Umbilical cord (tissue), 2 donors: ENCODE measurements around the gene PCDHGA1. TPM values are rescaled to one million over a fixed set of nuclear protein-coding genes. Genes with fewer than 3 reads are reported as not detected.
"Not testable (repeated sequence)": the region's sequence is repeated elsewhere in the genome, so short reads cannot be mapped to it uniquely, and the experiment has no call there.

Source experiments
- DNase-seq: peaks from one replicate; pipeline ENCODE4 v3.0.0-alpha.2; 2015; ENCODE audit warnings: low spot score
- total RNA-seq: library from RNA; depleted of rRNA; stranded (reverse); fragments of >200 nt; gene quantifications from one replicate; pipeline ENCODE4 v1.2.3, GENCODE V29; 2014; ENCODE audit warnings: low replicate concordance; ENCODE audit not compliant: insufficient read depth

The PCDHGA1 gene
- 0.96 TPM for total RNA-seq

DNA sequence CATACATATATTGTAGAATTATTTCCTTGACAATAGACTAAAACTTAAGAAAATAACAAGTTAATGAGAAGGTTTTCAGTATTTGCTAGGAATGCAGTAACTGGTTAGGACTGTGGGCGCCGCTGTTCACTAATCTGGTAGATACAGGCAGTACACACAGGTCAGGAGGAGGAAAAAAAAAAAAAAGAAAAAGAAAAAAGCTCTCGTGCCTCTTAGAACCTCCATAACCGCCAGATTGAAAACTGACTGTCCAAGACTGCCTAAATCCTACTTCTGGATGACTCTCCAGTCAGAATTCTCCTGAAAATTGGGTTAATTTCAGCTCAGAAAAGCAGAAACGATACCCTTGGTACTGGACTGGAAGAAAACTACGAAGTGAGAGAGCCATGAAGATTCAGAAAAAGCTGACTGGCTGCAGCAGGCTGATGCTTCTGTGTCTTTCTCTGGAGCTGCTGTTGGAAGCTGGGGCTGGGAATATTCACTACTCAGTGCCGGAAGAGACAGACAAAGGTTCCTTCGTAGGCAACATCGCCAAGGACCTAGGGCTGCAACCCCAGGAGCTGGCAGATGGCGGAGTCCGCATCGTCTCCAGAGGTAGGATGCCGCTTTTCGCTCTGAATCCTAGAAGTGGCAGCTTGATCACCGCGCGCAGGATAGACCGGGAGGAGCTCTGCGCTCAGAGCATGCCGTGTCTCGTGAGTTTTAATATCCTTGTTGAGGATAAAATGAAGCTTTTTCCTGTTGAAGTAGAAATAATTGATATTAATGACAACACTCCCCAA lies at the start of gene PCDHGA1:
Gene PCDHGA1, plus strand, starts transcription at position 216 of the 782 bp plus-strand sequence.
- DNase-seq = no peak

DNA sequence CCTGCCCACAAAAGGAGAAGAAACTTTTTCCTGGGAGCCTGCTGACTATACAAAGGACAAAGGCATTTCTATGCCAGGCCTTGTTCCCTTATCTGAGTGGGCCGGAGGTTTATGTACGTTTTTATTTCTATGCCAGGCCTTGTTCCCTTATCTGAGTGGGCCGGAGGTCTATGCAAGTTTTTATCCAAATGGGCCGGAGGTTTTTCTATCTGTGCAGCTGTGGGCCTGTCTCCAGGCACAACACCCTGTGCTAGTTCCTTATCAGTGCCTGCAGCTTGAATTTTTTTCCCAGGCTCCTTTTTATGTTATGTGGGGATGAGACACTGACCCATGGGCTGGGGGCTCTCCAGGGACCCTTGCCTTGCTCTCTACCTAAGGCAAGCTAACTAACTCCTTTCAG lies 31.9 kb upstream of the PCDHGA1 start:
- DNase-seq = no peak

DNA sequence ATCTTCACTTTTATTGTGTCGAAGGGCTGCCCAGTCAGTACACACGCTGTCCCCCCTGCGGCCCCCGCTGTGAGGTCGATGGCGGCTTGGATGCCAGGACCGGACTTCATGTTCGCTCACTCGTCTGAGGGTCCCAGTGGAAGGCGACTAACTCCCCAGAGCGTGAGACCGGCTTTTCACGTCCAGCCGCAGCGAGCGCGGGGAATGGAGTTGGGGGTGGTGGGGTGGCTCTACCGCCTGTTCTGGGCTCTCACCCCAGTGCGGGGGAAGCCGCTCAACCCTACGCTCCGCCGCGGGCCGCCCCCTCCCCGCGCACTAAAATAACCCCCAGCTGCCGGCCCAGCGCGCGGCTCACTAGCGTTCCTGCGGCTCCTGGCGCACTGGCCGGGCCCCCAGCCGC lies 26.6 kb upstream of the PCDHGA1 start, which contains the start of gene SLC25A2:
Gene SLC25A2, minus strand, starts transcription at position 294 of the 400 bp plus-strand sequence. Its CDS starts 184 bp downstream, at position 110.
- DNase-seq = no peak

DNA sequence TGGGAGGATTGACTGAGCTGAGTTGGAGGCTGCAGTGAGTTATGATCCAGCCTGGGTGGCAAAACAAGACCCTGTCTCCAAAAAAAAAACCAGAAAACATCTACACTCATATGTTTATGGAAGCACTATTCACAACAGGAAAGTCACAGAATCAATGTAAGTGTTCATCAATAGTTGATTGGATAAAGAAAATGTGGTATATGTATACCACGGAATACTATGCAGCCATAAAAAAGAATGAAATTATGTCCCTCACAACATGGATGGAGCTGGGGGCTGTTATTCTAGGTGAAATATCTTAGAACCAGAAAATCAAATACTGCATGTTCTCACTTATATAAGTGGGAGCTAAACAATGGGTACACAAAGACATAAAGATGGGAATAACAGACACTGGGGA lies 23.7 kb upstream of the PCDHGA1 start:
- DNase-seq = no peak

DNA sequence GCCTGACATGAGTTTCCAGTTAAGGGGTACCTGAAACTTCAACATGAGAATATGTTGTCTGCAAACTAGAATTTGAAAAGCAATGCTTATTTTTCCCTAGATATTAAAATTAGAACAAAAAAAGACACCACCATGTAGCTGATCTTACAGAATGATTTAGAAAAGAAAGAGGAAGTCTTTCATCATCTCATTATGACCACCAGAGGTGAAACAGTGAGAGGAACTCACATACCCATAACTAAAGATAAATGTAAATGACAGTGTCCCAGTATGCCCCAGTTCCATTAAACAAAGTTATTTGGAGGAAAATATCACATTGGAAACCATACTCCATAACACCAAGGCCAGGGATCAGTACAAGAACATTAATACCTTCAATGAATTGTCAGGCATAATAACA lies 16.6 kb upstream of the PCDHGA1 start:
- no peak for DNase-seq

DNA sequence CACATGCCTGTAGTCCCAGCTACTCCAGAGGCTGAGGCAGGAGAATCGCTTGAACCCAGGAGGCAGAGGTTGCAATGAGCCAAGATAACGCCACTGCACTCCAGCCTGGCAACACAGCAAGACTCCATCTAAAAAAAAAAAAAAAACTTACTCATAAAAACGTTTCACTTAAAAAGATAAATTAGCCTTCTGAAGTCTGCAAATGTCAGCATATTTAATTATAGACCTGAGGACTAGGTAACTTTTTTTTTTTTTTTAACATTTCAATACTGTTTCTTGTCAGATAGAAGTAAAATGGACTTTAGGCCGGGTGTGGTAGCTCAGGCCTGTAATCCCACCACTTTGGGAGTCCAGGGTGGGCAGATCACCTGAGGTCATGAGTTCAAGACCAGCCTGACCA lies 13.4 kb upstream of the PCDHGA1 start:
- DNase-seq = not testable (repeated sequence)

DNA sequence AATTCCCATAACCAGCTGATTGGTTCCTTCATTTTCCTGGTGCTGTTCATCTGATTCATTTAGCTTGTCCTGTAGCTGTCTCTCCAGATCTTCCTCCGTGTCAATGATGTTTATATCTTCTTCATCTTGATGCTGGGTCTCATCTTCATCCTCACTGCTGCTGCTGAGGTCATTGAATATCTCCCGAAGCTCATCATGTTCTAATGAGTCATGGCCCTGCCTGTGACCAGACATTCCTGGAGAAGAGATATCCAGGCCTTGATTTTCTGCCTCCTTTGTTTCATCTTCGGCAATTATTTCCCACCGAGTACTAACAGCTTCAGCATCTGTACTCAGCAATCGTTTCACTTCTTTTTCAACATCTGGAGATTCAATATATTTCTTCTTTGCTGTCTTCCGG lies 11.1 kb upstream of the PCDHGA1 start:
- no peak for DNase-seq

DNA sequence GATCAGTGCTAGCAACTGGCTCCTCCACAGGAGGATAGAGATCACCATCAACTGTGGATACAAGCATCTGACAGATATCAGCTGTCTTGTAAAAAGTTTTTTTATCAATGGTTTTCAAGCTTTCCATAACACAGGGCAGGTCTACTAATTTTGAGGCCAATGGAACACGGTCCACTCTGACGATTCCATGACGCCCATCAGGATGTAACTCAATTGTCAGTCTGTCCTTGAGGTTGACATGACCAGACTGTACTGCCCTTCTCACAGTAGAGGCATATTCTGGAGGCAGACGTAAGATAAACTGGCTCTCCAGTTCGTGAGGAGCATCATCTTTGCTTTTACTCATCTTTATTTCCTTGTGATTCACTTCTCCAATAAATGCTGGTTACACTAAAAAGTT lies 10.6 kb upstream of the PCDHGA1 start:
- no peak for DNase-seq

DNA sequence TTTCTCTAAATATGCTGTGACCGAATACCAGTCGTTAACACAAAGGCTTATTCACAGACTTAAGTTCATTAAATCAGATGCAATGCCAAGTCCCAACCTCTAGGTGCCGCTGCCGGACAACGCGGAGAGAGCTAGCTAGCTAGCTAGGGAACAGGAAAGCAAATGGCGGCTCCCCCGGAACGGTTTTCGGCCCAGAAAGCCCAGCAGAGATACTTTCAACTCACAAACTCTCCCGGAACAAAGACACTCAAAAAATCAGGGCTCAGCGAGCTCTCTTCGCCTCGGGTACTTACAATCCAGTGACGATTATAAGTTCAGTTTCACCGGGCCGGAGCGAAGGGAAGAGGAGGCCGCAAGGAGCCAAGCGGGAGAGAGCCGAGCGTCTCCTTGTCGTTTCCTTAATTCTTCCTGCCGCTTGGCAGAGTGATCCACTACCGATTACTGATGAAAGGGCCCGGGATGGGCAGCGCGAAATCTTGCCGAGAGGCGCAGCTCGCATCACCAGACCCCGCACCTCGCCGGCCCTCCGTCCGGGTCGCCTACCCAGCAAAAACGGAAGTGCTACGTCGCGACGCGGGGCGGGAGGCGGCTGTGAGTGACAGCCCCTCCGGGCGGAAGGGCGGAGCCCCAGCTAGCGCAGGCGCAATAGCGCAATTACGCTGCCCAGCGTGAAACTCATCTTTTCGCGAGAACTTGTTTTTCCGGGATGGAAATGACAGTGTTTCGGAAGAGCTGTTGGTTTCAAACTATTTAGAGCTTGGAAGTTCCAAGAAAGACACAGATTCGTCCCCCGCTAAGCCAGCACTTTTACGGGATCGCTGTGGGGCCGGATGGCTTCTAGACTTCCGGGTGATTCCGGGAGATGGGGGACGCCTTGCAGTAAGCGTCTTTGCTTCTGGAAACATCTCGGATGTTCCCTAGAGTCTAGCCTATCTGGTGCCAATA lies 9.8 kb upstream of the PCDHGA1 start, which contains the start of gene TAF7:
Gene TAF7, minus strand, starts transcription at position 560 of the 945 bp plus-strand sequence. CDS start 740 bp downstream, outside the sequence.
- DNase-seq = peak; percentile 94

DNA sequence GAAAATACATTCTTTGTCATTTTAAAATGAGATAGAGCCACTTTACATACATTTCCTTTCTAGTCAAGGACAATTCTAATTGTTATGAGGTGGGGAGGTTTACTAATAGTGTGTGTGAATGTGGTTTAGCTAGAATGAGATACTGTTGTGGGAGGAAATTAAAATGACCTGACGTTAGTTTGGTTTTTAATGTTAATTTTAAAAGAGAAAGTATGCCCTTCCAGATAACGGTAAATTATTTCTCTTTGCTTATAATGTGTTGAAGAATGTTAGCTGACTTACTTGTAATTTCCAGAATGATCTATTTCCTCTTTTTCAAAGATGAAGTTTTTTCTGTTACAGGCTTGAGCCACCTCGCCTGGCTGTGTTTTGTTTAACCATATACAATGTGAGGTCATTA lies 8.1 kb upstream of the PCDHGA1 start:
- DNase-seq = no peak

DNA sequence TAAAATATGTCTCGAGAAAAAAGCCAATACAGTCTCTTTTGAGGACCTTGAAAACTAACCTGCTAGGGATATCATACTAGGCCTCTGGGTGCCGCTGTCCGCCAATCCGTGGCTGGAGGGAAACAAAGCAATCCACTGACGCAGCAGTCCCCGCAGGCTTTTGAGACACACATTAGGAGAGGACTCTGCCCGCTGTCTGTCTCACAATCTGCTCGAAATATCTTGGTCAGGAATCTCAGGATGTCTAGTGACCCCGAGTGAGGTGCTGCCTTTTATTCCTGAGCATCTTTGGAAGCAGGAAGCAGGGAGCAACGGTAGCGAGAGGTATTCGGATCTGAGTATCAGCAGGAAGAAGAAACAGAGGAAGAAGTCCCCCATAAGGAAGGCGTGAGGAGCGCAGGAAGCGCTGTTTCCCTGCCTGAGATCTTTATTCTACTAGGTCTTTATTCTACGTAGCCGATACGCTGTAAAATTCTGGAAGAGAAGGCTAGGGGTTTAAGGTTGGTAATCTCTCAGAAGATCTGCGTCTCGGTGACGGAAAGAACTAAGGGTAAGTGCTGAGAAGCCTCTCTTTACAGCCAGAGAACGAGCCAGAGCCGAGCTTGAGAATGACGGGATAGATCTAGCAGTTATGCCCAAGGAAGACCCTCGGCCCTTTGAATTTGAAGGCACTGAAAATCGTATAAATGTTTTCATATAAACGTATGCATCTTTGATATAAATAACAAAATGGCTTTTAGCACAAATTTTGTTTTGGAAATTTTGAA lies 4.0 kb upstream of the PCDHGA1 start:
- DNase-seq = peak; percentile 24

DNA sequence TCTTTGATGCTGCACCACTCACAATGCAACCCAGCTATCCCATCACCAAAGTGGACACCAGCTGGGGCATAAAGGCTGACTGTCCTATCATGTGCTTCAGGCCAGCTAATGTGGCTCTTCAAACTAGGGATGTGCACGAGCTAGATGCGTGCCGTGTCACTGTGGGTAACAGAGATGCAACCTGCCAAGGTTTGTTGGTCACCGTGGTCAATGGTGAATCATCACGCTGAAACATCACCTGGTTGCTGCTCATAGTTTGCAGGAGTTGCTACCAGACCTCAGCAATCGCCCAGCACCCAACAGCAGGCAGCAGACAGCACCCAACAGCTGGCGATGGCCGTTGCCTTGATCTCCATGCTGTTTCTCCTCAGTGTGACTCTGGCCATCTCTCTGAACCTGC lies 2.1 kb upstream of the PCDHGA1 start:
- no peak for DNase-seq

DNA sequence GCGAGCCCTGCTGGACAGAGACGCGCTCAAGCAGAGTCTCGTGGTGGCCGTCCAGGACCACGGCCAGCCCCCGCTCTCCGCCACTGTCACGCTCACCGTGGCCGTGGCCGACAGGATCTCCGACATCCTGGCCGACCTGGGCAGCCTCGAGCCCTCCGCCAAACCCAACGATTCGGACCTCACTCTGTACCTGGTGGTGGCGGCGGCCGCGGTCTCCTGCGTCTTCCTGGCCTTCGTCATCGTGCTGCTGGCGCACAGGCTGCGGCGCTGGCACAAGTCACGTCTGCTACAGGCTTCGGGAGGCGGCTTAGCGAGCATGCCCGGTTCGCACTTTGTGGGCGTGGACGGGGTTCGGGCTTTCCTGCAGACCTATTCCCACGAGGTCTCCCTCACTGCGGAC lies 2.3 kb downstream of the PCDHGA1 start:
- DNase-seq = not testable (repeated sequence)

DNA sequence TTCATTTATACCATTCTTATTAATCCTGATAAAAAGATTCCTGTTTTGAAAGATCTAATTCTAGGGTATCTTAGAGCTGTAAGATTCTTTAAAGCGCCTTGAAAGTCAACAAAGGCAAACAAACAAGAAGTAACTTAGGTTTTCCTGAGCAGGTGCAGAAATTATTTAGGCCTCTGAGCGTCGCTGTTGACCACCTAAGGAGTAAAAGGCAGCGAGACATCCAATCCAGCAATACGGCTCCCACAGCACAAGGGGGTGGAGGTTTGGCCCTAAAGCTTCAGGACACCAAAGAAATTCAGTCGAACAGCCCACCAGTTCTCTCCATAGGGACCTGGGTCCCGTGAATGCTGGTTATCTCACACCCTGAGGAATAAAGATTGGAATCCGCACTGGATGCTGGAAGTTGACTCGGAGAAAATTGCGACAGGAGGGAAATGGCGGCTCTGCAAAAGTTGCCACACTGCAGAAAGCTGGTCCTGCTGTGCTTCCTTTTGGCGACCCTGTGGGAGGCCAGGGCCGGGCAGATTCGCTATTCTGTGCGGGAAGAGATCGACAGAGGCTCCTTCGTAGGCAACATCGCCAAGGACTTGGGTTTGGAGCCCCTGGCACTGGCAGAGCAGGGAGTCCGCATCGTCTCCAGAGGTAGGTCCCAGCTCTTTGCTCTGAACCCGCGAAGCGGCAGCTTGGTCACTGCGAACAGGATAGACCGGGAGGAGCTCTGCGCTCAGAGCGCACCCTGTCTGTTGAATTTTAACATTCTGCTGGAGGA lies 8.4 kb downstream of the PCDHGA1 start, which contains the start of gene PCDHGA2:
Gene PCDHGA2, plus strand, starts transcription at position 223 of the 769 bp plus-strand sequence.
- DNase-seq = peak; percentile 23

DNA sequence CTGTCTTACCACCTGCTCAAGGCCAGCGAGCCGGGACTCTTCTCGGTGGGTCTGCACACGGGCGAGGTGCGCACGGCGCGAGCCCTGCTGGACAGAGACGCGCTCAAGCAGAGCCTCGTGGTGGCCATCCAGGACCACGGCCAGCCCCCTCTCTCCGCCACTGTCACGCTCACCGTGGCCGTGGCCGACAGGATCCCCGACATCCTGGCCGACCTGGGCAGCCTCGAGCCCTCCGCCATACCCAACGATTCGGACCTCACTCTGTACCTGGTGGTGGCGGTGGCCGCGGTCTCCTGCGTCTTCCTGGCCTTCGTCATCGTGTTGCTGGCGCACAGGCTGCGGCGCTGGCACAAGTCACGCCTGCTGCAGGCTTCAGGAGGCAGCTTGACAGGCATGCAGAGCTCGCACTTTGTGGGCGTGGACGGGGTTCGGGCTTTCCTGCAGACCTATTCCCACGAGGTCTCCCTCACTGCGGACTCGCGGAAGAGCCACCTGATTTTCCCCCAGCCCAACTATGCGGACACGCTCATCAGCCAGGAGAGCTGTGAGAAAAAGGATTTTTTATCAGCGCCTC lies 10.6 kb downstream of the PCDHGA1 start:
- not testable (repeated sequence) for DNase-seq

DNA sequence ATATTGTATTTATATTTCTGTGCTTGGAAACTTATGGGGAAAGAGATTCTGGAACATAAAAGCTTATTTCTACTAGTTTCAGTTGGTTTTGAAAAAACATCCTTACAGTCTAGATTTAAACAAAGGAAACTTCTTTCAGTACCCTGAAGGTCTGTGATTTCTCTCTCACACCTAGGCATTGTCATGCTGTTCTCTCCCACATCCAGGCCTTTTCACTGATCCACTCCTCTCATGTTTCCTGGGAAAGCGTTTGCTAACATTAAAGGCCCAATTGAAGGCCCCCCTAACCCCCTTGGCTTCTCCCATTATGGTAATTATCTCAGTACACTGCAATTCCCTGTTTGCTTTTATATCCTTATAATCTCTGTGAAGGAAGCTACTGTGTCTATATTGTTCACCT lies 12.5 kb downstream of the PCDHGA1 start:
- no peak for DNase-seq

DNA sequence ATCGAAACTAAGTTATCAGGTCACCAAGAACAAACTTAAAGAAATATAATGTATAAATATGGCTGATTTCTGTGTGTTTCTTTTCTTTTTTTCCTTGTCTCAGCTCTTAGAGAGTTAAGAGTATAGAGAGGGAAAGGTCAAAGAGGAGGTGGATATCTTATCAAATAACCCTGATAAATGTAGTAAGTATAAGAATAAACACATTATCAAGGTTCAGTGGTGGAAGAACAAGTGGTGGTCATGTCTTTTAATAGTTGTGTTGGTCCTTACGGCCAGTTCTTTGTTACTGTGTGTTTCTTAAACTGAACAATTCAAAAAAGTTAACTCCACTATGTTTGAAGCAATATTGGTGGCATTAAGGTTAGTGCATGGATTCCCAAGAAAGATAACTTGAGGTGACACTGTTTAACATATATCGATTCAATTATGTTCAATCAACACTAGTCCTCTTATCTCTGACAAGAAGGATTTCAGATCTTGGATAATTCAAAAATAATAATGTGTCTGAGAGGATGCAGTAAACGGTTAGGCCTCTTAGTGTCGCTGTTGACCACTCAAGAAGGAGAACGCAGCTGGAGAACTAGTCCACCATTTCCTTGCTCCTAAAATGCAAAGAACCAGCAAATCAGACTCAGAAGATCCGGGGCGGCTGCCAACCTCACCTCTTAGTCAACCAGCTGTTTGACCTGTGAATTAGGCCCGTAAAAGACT lies 13.1 kb downstream of the PCDHGA1 start, which contains the start of gene PCDHGA3:
Gene PCDHGA3, plus strand, starts transcription at position 588 of the 711 bp plus-strand sequence. CDS start 205 bp downstream, outside the sequence.
- no peak for DNase-seq

DNA sequence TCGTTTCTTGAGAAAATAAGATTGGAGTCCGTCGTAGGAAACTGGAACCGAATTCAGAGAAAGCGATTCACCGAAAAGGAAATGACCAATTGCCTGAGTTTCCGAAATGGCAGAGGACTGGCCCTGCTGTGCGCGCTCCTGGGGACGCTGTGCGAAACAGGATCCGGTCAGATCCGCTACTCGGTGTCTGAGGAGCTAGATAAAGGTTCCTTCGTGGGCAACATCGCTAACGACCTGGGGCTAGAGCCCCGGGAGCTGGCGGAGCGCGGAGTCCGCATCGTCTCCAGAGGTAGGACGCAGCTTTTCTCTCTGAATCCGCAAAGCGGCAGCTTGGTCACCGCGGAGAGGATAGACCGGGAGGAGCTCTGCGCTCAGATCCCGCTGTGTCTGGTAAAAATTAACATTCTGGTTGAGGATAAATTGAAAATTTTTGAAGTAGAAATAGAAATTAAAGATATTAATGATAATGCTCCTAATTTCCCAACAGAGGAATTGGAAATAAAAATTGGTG lies 13.7 kb downstream of the PCDHGA1 start:
- DNase-seq = no peak

DNA sequence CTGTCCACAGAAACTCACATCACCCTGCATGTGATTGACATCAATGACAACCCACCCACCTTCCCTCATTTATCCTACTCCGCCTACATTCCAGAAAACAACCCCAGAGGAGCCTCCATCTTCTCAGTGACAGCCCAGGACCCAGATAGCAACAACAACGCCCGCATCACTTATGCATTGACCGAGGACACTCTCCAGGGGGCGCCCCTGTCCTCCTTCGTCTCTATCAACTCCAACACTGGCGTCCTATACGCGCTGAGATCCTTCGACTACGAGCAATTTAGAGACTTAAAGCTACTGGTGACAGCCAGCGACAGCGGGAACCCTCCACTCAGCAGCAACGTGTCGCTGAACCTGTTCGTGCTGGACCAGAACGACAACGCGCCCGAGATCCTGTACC lies 15.0 kb downstream of the PCDHGA1 start:
- no peak for DNase-seq
